Trophoblast cell (in vitro differentiated cells and primary cell): ENCODE data around the gene GMPPB. TPM values are rescaled to one million over a fixed set of nuclear protein-coding genes. Genes with fewer than 3 reads are reported as not detected.
A peak's percentile ranks its signal among the peaks of the same experiment; 100 is the strongest.

ENCODE experiments used
- DNase-seq, 2 donors: peaks; one replicate each; pipeline ENCODE4 v3.0.0-alpha.2; 2016
- H2AFZ ChIP-seq: 2 replicates; pipeline ENCODE4 v1.6.1; 2013; ENCODE audit warnings: low read length, moderate library complexity, mild to moderate bottlenecking; ENCODE audit not compliant: insufficient read depth, poor library complexity
- H2AK5ac ChIP-seq: 2 replicates; pipeline ENCODE4 v1.6.1; 2013; ENCODE audit warnings: mild to moderate bottlenecking, low read length
- H2BK120ac ChIP-seq: 2 replicates; pipeline ENCODE4 v1.6.1; 2013; ENCODE audit warnings: low read length, mild to moderate bottlenecking, moderate library complexity; ENCODE audit not compliant: insufficient read depth, poor library complexity
- H2BK12ac ChIP-seq: 2 replicates; pipeline ENCODE4 v1.6.1; 2013; ENCODE audit warnings: mild to moderate bottlenecking, low read length, moderate library complexity
- H2BK5ac ChIP-seq: 2 replicates; pipeline ENCODE4 v1.6.1; 2013; ENCODE audit warnings: low read length, low read depth, moderate library complexity, mild to moderate bottlenecking; ENCODE audit not compliant: poor library complexity
- H3K14ac ChIP-seq: 2 replicates; pipeline ENCODE4 v1.6.1; 2013; ENCODE audit warnings: mild to moderate bottlenecking, low read length
- H3K18ac ChIP-seq: 2 replicates; pipeline ENCODE4 v1.6.1; 2013; ENCODE audit warnings: mild to moderate bottlenecking, low read length
- H3K23ac ChIP-seq: 2 replicates; pipeline ENCODE4 v1.6.1; 2013; ENCODE audit warnings: low read length
- H3K27ac ChIP-seq: 2 replicates; pipeline ENCODE4 v1.5.1; 2013; ENCODE audit warnings: low read depth, mild to moderate bottlenecking, inconsistent platforms, low read length, moderate library complexity
- H3K27me3 ChIP-seq: 2 replicates; pipeline ENCODE4 v1.6.1; 2013; ENCODE audit warnings: inconsistent platforms, mild to moderate bottlenecking, low read length, moderate library complexity; ENCODE audit not compliant: insufficient read depth
- H3K36me3 ChIP-seq, 2 experiments: 1 replicate in 1 of 2; 2 replicates in 1 of 2; pipeline ENCODE4 v1.6.1; 2013; ENCODE audit warnings: low read length in 2 of 2, mild to moderate bottlenecking in 2 of 2, moderate library complexity in 1 of 2; ENCODE audit not compliant: insufficient read depth in 2 of 2, control insufficient read depth in 1 of 2
- H3K4ac ChIP-seq: 2 replicates; pipeline ENCODE4 v1.6.1; 2013; ENCODE audit warnings: low read depth, mild to moderate bottlenecking, low read length, moderate library complexity
- H3K4me1 ChIP-seq, 2 experiments: 1 replicate in 1 of 2; 2 replicates in 1 of 2; pipeline ENCODE4 v1.6.1; 2013; ENCODE audit warnings: low read length in 2 of 2, mild to moderate bottlenecking in 2 of 2, moderate library complexity in 1 of 2; ENCODE audit not compliant: insufficient read depth in 2 of 2, control insufficient read depth in 1 of 2
- H3K4me2 ChIP-seq: 2 replicates; pipeline ENCODE4 v1.6.1; 2013; ENCODE audit warnings: inconsistent platforms, mild to moderate bottlenecking, low read length, moderate library complexity
- H3K4me3 ChIP-seq: 2 replicates; pipeline ENCODE4 v1.5.1; 2013; ENCODE audit warnings: mild to moderate bottlenecking, low read depth, low read length, inconsistent platforms
- H3K79me1 ChIP-seq: one replicate; pipeline ENCODE4 v1.6.1; 2013; ENCODE audit warnings: low read length
- H3K79me2 ChIP-seq: 2 replicates; pipeline ENCODE4 v1.6.1; 2013; ENCODE audit warnings: low read length, mild to moderate bottlenecking; ENCODE audit not compliant: control insufficient read depth, insufficient read depth, poor library complexity
- H3K9ac ChIP-seq: 2 replicates; pipeline ENCODE4 v1.6.1; 2013; ENCODE audit warnings: mild to moderate bottlenecking, low read length
- H3K9me3 ChIP-seq: 2 replicates; pipeline ENCODE4 v1.6.1; 2013; ENCODE audit warnings: low read depth, mild to moderate bottlenecking, control low read depth, inconsistent platforms, low read length; ENCODE audit not compliant: insufficient read depth
- H4K12ac ChIP-seq: 2 replicates; pipeline ENCODE4 v1.6.1; 2013; ENCODE audit warnings: low read depth, mild to moderate bottlenecking, low read length, moderate library complexity
- H4K8ac ChIP-seq: 2 replicates; pipeline ENCODE4 v1.6.1; 2013; ENCODE audit warnings: low read depth, mild to moderate bottlenecking, low read length, moderate library complexity
- H4K91ac ChIP-seq: one replicate; pipeline ENCODE4 v1.6.1; 2013; ENCODE audit warnings: low read depth, mild to moderate bottlenecking, low read length, moderate library complexity
- WGBS: extraction: QIAGEN DNeasy Blood & Tissue Kit; methylation state at CpG from one replicate; pipeline ENCODE4 v1.1.7; 2013; ENCODE audit warnings: missing lambda C conversion rate; ENCODE audit not compliant: insufficient read length, insufficient coverage; ENCODE audit errors: extremely low coverage; 5-methylcytosine and 5-hydroxymethylcytosine counted together
- polyA plus RNA-seq: library from polyadenylated mRNA; stranded (reverse); fragments of 200-250 nt; gene quantifications from 2 replicates; pipeline ENCODE4 v1.2.3, GENCODE V29; 2013

The GMPPB gene
- polyA plus RNA-seq, result 39.9 and 42.9 TPM in 2 replicates

DNA sequence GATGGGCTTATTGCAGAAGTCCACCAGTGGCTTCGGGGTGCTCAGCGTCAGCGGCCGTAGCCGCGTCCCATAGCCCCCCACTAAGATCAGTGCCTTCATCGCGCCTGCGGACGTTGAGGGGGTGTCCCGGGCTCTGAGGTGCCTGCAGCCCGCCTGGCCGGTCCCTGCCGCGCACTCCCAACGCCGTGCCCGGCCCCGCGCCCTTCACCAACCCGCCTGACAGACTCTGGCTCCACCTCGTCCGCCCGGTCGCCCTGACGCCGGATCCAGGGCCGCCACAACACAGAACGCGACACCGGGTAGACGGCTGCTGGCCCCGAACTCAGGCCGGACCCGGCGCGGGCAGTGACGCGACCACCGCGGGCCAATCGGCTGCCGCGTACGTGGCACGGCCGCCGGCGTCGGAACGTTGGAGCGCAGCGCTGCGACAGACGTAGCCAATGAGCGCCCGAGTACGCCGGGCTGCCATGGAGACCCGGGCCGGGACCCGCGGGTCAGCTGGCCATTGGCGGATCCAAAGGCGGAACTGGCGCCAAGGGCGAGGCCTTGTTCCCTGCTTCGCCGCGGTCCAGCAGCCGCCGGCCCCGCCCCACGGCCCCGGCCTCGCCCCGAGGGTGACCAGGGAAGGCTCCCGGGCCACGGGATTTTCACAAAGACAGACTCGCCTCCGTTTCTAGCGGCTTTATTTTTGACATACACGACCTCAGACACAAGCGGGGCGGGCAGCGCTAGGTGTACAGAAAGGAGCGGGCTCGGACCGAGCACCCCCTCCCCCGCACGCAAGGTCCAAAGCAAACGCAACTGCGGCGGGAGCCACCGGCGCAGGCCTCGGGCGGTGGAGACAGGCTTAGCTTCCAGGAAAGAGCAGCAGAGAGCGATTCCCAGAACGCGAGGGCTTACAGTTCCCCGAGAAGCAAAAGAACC lies at the start of gene GMPPB:
GMPPB (minus strand) TSS at position 324 of the 924 bp plus-strand sequence; CDS start at position 99, 225 bp downstream.
- H3K4me2 ChIP-seq, result peak within 1 kb of the TSS; percentile 90
- peak within 1 kb of the TSS; percentile 44 for H2BK5ac ChIP-seq
- peak within 1 kb of the TSS; percentile 94 for H3K4ac ChIP-seq
- H3K4me1 ChIP-seq, result peaks cover 11 to 17% of the 10 kb centered on the region in 2 experiments
- H2AK5ac ChIP-seq, result peak within 1 kb of the TSS; percentile 93
- peak within 1 kb of the TSS; percentile 65 for H2BK120ac ChIP-seq
- peaks cover 55 to 57% of the 10 kb centered on the region in 2 experiments for H3K36me3 ChIP-seq
- H3K27ac ChIP-seq, result peak within 1 kb of the TSS; percentile 83
- H3K23ac ChIP-seq, result no peak within 1 kb of the TSS
- peak within 1 kb of the TSS; percentile 91 for H3K18ac ChIP-seq
- H3K9me3 ChIP-seq, result peaks cover 3% of the 10 kb centered on the region
- H3K9ac ChIP-seq, result peak within 1 kb of the TSS; percentile 98
- H2AFZ ChIP-seq, result peak within 1 kb of the TSS; percentile 81
- H2BK12ac ChIP-seq, result peak within 1 kb of the TSS; percentile 6
- peak; percentile 99 for DNase-seq
- H3K4me3 ChIP-seq, result peak within 1 kb of the TSS; percentile 98
- peaks cover 9% of the 10 kb centered on the region for H3K79me2 ChIP-seq
- H4K8ac ChIP-seq, result peak within 1 kb of the TSS; percentile 95
- peak within 1 kb of the TSS; percentile 98 for H4K91ac ChIP-seq
- peak within 1 kb of the TSS; percentile 90 for H4K12ac ChIP-seq
- peak within 1 kb of the TSS; percentile 93 for H3K14ac ChIP-seq
- no CpG with 5 or more reads among the region's 102 CpGs for WGBS
- H3K79me1 ChIP-seq, result peaks cover 9% of the 10 kb centered on the region
- no peaks in the 10 kb centered on the region for H3K27me3 ChIP-seq

DNA sequence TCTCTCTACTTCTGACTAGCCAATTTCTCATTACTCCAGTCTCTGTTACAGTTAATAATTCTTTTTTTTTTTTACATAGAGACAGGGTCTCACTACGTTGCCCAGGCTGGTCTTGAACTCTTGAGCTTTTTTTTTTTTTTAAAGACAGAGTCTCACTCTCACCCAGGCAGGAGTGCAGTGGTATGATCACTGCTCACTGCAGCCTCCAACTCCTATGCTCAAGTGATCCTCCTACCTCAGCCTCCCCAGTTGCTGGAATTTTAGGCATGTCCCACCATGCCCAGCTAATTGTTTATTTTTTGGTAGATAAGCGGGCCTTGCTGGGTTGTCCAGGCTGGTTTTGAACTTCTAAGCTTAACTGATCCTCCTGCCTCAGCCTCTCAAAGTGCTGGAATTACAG lies 49.0 kb upstream of the GMPPB start:
- Histone ChIP-seq H3K27ac (no peak overlapping the region), H3K14ac (no peak overlapping the region)
- WGBS, result no CpG with 5 or more reads among the region's 2 CpGs

DNA sequence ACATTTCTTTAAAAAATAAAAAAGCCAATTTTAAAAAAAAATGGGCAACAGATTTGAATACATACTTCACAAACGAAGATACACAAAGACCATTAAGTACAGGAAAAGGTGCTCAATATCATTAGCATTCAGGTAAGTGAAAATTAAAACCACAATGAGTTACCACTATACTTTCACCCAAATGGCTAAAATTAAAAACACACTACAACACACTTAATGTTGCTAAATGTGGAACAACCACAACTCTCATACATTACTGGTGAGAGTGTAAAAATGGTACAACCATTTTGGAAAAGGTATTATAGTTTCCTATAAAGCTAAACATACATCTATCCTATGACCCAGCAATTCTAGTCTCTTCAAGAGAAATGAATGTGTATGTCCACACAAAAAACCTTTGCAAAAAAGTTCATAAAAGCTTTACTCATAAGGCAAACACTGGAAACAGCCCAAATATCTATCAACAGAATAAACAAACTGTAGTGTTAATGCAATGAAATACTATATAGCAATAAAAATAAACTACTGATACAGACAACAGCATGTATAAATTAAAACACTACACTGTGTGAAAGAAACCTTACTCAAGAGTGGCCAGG lies 47.7 kb upstream of the GMPPB start:
- DNase-seq, result no peak
- no peak overlapping the region for H2BK5ac ChIP-seq
- peaks cover 5 to 9% of the 10 kb centered on the region in 2 experiments for H3K36me3 ChIP-seq
- peaks cover 9% of the 10 kb centered on the region for H3K79me2 ChIP-seq
- no peak overlapping the region for H4K12ac ChIP-seq
- no peak overlapping the region for H2BK120ac ChIP-seq
- H3K4me3 ChIP-seq, result no peak overlapping the region
- no peaks in the 10 kb centered on the region for H3K4me1 ChIP-seq
- H3K27me3 ChIP-seq, result no peaks in the 10 kb centered on the region
- H3K18ac ChIP-seq, result no peak overlapping the region
- no peak overlapping the region for H3K27ac ChIP-seq
- no peak overlapping the region for H3K14ac ChIP-seq
- no peak overlapping the region for H3K9ac ChIP-seq
- H4K91ac ChIP-seq, result no peak overlapping the region
- H2AFZ ChIP-seq, result no peak overlapping the region
- no peak overlapping the region for H3K23ac ChIP-seq
- no CpG with 5 or more reads among the region's 1 CpG for WGBS
- H3K4ac ChIP-seq, result no peak overlapping the region
- no peaks in the 10 kb centered on the region for H3K79me1 ChIP-seq
- no peak overlapping the region for H2AK5ac ChIP-seq
- H3K4me2 ChIP-seq, result no peak overlapping the region
- no peak overlapping the region for H4K8ac ChIP-seq
- no peak overlapping the region for H2BK12ac ChIP-seq
- H3K9me3 ChIP-seq, result no peaks in the 10 kb centered on the region

More for the DNA sequence above, 49.0 kb upstream of the GMPPB start:
- no peaks in the 10 kb centered on the region for H3K27me3 ChIP-seq
- no peaks in the 10 kb centered on the region for H3K79me1 ChIP-seq
- no peak overlapping the region for H2BK120ac ChIP-seq
- peaks cover 10 to 11% of the 10 kb centered on the region in 2 experiments for H3K36me3 ChIP-seq
- no peak overlapping the region for H3K23ac ChIP-seq
- H3K9me3 ChIP-seq, result no peaks in the 10 kb centered on the region
- H2AK5ac ChIP-seq, result no peak overlapping the region
- H3K9ac ChIP-seq, result no peak overlapping the region
- no peak overlapping the region for H3K4me3 ChIP-seq
- H3K4ac ChIP-seq, result peak overlapping the region; percentile 91
- H2BK5ac ChIP-seq, result no peak overlapping the region
- H4K91ac ChIP-seq, result no peak overlapping the region
- H3K79me2 ChIP-seq, result peaks cover 9% of the 10 kb centered on the region
- no peak overlapping the region for H2AFZ ChIP-seq
- H4K12ac ChIP-seq, result no peak overlapping the region
- peak overlapping the region; percentile 53 for H3K18ac ChIP-seq
- H3K4me2 ChIP-seq, result no peak overlapping the region
- H2BK12ac ChIP-seq, result no peak overlapping the region
- H4K8ac ChIP-seq, result no peak overlapping the region
- H3K4me1 ChIP-seq, result no peaks in the 10 kb centered on the region
- DNase-seq, result no peak

DNA sequence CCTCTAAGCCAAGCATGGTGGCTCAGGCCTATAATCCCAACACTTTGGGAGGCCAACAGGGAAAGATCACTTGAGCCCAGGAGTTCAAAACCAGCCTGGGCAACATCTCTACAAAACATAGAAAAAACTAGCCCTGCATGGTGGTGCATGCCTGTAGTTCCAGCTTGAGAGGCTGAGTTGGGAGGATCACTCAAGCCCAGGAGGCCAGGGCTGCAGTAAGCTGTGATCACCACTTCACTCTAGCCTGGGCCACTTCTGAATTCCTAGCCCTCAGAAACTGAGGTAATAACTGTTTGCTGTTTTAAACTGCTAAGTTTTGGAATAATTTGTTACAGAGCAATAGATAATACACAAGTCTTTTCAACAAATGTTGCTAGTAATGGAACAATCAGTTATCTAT lies 46.2 kb upstream of the GMPPB start:
- no peak overlapping the region for H2AFZ ChIP-seq
- H3K4me1 ChIP-seq, result no peaks in the 10 kb centered on the region
- no peak overlapping the region for H3K23ac ChIP-seq
- peak overlapping the region; percentile 50 for H3K4ac ChIP-seq
- H4K8ac ChIP-seq, result no peak overlapping the region
- no peak overlapping the region for H4K12ac ChIP-seq
- H3K9me3 ChIP-seq, result no peaks in the 10 kb centered on the region
- no peak for DNase-seq
- H3K14ac ChIP-seq, result no peak overlapping the region
- no peak overlapping the region for H3K27ac ChIP-seq
- no peaks in the 10 kb centered on the region for H3K79me1 ChIP-seq
- H2AK5ac ChIP-seq, result no peak overlapping the region
- no peak overlapping the region for H2BK120ac ChIP-seq
- H3K18ac ChIP-seq, result peak overlapping the region; percentile 71
- H2BK12ac ChIP-seq, result no peak overlapping the region
- no peak overlapping the region for H3K4me3 ChIP-seq
- H3K79me2 ChIP-seq, result peaks cover 5% of the 10 kb centered on the region
- H3K27me3 ChIP-seq, result no peaks in the 10 kb centered on the region
- H2BK5ac ChIP-seq, result no peak overlapping the region
- peaks cover 3% of the 10 kb centered on the region in 2 experiments for H3K36me3 ChIP-seq
- no peak overlapping the region for H3K4me2 ChIP-seq
- H4K91ac ChIP-seq, result no peak overlapping the region
- no peak overlapping the region for H3K9ac ChIP-seq
